ENCODE results near the gene ANKRD36B.
"Not testable (repeated sequence)": the region's sequence is repeated elsewhere in the genome, so short reads cannot be mapped to it uniquely, and the experiment has no call there.

The ANKRD36B gene

DNA sequence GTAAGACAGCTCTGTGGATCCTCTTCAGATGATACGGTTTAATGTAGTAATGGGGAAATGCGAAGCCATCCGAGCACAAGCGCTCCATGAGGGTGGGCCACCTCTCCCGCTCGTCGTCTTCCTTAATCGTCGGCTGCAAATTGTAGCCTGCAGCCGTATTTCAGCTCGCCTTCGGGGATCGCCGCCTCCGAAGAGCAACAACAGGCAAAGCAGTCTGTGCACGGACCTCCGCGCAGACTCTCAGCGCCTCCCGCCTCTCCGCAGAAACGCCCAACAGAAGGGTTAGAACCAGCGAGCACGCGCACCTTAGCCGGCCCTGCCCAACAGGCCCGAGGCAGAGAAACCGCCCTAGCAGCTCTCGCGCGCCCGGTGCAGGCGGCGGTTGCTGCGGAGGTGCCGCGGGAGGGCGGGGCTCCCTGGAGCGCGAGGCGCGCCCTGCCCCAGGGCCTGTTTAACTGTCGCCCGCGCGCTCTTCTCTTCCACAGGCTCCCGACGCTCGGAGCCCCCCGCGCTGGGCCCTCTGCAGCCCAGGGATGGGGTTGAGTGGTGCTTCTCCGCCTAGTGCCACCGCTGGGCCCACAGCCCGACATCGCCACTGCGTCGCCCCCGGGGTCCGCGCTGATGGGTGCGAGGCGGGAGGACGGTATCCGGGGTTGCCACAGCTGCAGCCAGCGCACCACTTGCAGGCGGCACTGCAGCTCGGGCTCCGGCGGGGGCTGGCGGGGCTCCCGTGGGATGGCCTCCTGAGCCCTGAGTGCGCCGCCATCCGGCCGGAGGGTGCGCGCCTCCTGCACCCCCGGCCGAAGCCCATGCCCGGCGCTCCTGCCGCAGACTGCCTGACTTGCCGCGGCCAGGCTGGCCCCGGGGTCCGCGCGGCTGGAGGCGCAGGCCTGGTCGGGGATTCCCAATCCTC is at the start of gene ANKRD36B:
Gene ANKRD36B, minus strand, starts transcription at position 280 of the 913 bp plus-strand sequence. Its CDS starts 192 bp downstream, at position 88.
- peak; percentile 16 to 35 for DNase-seq (ENCODE audit: low read depth in 2 of 2, low spot score in 1 of 2)

DNA sequence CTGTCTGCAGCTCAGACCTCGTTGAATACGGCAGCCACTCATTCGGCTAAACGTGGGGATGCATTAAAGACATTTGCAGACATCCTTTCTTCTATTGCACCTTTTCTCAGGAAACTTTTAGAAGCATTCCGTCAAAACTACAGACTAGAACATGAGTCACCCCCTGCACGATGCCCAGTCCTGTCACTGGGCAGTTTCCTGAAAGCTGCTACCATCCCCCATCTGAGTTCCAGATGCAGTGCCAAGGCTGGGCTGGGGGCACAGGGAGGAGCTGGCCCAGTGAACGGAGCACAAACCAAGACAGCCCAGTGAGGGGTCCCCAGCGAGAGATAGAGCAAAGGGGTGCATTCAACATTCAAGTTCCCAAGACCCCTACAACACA is 36.4 kb upstream of the ANKRD36B start:
- not testable (repeated sequence) for DNase-seq (ENCODE audit: low read depth in 2 of 2, low spot score in 1 of 2)

DNA sequence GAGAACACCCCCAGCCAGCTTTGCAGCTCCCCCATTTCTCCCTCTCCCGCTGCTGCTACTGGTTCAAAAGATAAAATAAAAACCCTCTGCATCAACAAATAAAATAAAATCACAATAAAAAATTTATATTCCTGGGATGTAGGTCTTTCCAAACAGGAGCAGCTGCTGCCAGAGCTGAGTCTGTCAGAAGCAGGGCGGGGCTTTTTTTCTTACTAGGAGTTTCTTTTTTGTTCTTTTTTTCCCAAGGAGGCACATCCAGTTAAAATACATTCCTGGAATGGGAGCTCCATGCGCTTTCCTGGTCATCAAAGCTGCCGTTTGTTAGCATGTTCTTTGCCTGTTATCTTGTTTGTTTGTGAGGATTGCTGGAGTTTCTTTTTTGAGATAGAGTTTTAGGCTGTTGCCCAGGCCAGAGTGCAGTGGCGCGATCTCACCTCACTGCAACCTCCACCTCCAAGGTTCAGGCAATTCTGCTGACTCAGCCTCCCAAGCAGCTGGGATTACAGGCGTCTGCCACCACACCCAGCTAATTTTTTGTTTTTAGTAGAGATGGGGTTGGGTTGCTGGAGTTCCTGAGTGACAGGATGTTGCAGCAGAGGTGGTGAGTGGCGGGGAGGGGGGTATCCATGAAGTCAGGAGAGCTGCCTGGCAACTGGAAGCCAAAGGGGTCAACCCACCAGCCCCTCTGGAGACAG is 35.8 kb upstream of the ANKRD36B start:
- not testable (repeated sequence) for DNase-seq (ENCODE audit: low read depth in 2 of 2, low spot score in 1 of 2)

DNA sequence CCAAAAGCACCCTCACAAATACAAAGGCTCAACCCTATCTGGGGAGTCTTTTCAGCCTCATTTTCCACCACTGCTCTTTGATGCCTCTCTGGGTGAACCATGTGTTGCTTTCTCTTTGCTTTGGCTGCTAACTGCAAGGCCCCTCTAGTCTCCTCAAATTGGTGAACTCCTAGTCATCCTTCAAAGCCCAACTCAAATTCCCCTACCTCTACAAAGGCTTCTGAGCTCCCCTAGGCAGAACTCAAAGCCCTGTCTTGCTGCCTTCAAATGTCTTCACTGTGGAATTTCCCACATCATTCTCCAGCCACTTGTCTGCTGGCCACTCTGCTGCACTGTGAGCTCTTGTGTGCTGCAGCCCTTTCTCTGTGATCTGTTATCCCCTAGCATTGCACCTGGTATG is 33.3 kb upstream of the ANKRD36B start:
- not testable (repeated sequence) for DNase-seq (ENCODE audit: low read depth in 2 of 2, low spot score in 1 of 2)

DNA sequence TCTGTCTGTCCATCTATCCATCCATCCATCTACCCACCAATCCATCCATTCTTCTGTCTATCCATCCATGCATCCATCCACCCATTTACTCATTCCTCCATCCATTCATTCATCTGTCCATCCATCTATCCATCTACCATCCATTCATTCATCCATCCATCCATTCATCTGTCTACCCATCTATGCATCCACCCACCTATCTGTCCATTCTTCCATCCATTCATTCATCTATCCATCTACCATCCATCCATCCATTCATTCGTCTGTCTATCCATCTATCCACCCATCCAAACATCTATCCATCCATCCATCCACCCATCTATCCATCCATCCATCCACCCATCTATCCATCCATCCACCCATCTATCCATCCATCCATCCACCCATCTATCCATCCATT is 30.8 kb upstream of the ANKRD36B start:
- not testable (repeated sequence) for DNase-seq (ENCODE audit: low read depth in 2 of 2, low spot score in 1 of 2)

DNA sequence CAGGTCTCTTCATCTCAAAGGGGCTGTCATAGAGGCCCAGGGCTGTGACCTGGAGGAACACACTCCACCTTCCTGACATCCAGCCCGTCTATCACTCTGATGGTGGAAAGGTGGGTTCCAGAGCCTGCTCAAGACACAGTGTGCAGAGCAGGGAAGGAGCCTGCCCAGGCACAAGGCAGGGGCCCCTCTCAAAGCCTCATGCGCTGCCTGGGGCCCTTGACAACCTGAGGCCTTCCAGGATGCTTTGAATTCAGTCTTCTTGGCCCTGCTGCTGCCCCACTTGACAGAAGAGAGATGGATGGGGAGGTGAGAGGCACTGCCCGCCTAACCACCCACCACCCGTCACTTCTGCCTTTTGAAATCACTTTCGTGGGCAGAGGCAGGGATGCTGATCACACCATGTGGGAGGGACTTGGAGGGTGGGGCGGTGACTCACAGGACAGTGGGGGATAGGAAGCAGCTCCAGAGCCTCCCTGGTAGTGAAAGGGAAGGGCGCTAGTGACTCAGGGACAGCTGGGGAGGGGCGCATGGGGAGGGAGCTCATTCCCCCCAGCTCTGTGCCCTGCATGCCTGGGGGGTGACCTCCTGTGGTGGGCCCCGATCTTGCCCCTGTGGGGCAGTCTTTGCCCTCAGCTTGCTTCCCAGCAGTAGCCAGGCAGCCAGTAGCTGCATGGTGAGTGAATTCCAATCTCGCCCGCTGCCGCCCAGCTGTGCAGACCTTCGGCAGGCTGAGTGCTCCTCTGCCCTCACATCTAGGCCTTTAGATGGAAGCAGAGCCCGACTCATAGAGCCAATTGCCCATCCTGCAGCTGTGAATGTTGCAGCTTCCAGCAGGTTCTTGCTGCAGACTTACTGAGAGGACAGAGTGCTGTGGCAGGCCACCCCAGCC is 29.5 kb upstream of the ANKRD36B start:
- not testable (repeated sequence) for DNase-seq (ENCODE audit: low read depth in 2 of 2, low spot score in 1 of 2)

DNA sequence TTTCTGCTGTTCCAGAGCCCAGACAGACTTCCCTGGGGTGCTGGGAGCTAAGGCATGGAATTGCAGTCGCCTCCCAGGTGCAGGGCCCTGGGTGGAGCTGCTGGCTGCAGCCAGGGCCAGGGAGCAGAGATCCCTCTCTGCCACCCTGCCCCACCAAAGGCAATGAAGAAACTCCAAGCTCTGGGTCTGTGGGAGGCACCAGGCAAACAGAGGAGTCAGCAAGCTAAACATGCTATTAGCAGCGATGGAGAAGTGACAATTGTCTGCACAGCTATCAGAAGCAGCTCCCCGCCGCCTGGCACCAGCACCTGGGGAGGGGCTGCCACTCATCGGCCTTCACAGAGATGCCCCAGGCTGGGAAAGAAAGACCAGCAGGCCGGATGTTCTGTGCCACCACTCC is 28.2 kb upstream of the ANKRD36B start:
- DNase-seq (ENCODE audit: low read depth in 2 of 2, low spot score in 1 of 2): no peak

DNA sequence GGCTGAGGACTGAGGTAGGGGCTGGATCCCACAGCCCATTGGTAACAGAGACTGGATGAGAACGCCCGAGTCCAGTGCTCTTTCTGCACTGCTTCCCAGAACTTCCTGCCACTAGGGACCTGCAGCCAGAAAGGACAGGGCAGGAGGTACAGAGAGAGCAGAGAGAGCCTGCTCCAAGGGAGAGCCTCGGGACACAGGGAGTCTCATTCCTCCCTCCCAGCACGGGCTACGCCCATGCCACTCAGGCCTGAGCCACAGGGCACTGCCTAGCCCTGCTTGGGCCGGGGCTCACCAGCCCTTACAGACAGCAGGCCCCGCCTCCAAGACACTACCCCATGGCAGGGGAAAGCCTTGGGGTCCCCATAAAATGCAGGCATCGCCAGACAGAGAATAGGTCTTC is 26.1 kb upstream of the ANKRD36B start:
- not testable (repeated sequence) for DNase-seq (ENCODE audit: low read depth in 2 of 2, low spot score in 1 of 2)

DNA sequence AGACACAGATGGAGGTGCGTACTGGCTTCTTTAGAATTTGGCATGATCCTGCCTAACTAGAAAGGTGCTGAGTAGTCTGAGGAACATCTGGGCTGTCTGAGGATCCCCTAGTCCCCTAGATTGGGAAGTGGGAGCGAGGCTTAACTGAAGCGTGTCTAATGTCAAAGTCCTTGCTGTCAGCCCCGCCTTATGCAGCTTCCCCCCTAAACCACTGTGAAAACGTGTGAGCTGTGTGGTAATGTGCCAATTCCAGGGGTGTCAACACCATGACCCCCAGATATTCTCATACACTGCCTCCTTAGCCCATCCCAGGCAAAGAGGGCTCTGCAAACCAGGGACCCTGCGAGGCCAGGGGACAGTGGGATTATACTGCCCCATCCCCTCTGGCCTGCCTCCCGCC is 22.2 kb upstream of the ANKRD36B start:
- DNase-seq (ENCODE audit: low read depth in 2 of 2, low spot score in 1 of 2): not testable (repeated sequence)

DNA sequence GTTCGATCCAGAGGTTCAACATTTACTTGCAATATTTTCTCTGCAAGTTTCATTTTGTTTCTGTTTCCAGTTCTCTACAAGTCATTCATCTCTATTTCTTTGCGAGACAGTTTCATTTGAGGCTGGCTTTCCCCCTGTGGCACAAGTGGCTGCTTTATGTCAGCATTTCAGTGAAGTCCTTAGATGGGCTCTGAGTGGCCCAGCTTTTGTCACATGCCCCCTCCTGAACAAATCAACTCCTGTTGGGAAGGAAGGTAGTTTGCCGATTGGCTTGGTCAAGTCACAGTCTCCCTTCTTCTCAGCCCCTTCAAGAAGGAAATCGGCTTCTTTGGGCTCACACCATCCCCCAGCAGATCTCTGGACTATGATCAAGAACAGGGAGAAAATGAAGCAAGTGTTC is 19.1 kb upstream of the ANKRD36B start:
- DNase-seq (ENCODE audit: low read depth in 2 of 2, low spot score in 1 of 2): not testable (repeated sequence)

DNA sequence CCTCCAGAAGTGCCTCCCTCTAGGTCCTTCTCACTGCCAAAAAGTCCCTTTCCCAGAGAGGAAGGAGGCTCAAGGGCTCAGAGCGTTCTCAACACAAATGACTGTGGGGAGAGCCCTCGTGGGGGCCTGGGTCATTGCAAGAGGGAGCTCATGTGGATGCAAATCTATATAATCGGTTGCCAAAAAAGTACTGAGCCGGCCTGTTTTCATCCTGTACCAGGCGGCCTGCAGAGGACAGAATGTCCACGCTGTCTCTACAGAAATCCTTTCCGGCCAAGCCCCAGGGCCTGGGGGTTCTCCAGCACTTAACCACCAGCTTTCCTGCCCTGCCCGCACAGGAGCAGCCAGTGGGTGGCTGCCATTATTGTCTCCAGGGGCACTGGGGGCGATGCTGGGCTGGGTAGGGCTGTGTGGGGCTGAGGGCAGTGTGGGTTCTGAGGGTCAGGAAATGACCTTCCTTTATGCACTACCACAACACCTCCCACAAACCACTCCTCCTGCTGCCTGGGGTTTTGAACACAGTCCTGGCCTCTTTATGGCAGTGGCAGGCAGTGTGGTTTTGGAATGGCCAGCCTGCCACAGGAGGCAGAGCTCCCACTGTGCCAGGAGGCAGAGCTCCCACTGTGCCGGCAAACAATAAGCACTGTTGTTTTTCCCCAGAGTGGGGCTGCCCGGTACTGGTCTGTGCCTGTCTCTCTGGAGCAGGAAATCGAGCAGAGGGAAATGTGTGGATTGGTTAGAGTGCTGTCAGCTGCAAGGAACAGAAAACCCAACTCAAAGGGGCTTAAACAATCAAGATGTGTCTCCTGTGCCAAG is 16.1 kb upstream of the ANKRD36B start:
- not testable (repeated sequence) for DNase-seq (ENCODE audit: low read depth in 2 of 2, low spot score in 1 of 2)

DNA sequence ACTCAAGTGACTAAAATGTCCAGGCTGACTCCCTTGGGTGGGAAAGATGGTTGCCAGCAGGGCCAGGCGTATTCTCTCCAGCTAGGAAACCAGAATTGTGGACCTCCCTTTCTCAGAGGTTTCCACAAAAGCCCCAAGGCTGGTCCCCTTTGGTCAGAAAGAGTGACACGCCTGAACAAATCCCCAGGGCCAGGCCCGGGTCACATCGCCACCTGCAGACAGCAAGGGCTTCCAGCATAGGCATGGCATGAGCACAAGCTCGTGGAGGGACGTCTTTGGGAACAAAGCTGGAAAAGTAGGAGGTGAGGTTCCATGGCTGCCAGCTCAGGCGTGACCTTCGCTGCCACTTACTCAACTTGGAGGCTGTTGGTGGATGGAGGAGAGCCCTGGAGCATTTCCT is 15.4 kb upstream of the ANKRD36B start:
- DNase-seq (ENCODE audit: low read depth in 2 of 2, low spot score in 1 of 2): not testable (repeated sequence)

DNA sequence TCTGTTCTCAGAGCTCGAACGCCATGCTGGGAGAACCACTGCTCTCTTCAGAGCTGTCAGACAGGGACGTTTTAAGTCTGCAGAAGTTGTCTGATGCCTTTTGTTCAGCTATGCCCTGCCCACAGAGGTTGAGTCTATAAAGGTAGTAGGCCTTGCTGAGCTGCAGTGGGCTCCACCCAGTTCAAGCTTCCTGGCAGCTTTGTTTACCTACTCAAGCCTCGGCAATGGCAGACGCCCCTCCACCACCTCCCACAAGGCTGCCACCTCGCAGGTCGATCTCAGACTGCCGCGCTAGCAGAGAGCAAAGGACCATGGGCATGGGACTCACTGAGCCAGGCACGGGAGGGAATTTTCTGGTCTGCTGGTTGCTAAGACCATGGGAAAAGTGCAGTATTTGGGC is 11.9 kb upstream of the ANKRD36B start:
- not testable (repeated sequence) for DNase-seq (ENCODE audit: low read depth in 2 of 2, low spot score in 1 of 2)

DNA sequence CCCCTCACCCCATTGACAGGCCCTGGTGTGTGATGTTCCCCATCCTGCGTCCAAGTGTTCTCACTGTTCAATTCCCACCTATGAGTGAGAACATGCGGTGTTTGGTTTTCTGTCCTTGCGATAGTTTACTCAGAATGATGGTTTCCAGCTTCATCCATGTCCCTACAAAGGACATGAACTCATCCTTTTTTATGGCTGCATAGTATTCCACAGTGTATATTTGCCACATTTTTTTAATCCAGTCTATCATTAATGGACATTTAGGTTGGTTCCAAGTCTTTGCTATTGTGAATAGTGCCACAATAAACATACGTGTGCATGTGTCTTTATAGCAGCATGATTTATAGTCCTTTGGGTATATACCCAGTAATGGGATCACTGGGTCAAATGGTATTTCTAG is 6.5 kb upstream of the ANKRD36B start:
- not testable (repeated sequence) for DNase-seq (ENCODE audit: low read depth in 2 of 2, low spot score in 1 of 2)

DNA sequence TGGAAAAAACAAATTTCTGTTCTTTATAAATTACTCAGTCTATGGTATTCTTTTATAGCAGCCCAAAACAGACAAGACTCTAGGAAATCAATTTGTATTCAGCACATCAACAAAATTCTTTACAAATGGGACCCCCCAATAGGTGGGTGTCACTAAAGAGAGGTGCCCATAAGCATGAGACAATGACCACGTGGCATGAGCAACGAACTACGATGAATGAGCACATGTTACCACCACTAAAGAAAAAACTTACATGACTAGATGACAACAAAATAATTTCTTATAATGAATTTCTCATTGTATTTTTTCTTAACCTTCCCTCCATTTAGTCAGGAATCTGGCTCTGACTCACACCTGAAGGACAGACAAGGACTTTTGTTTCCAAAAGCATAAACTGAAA is 3.8 kb upstream of the ANKRD36B start:
- not testable (repeated sequence) for DNase-seq (ENCODE audit: low read depth in 2 of 2, low spot score in 1 of 2)

DNA sequence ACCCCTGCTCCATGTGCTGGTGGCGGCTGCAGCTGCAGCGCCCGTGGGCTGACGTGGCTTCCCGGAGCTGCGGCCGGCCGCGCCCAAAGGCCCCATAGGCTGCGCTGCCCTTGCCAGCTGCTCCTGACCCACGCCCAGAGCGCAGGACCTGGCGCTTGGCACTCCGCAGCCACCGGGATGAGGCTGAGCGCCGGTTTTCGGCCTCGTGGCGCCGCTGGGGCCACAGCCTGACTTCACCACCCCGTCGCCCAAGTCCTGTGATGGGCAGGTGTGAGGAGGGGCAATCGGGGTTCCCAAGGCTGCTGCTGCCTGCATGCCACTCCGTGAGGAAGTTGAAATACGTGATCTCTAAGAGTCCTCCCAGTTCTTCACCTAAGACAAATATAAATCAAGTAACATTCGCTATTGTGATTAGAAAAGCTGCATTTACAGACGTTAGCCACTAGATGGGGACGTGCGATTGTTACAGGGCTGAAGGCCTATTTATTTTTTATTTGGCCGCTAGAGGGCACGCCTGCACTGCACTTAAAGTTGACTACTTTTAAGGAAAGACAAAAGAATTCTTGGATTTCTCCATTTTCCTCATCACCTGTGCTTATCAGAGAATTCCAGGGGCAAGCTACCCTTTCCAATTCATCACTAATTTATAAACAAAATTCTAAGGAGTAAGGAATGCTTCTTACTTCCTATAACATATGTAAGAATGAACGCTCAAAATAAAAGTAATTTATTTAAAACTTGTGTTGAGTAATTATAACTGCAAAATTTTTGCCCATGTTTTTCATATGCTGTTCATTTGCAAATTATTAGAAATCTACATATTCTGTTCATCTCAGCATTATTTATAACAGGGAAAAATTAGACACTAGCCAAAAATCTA is 1.1 kb upstream of the ANKRD36B start:
- DNase-seq (ENCODE audit: low read depth in 2 of 2, low spot score in 1 of 2): peak; percentile 33 to 62

DNA sequence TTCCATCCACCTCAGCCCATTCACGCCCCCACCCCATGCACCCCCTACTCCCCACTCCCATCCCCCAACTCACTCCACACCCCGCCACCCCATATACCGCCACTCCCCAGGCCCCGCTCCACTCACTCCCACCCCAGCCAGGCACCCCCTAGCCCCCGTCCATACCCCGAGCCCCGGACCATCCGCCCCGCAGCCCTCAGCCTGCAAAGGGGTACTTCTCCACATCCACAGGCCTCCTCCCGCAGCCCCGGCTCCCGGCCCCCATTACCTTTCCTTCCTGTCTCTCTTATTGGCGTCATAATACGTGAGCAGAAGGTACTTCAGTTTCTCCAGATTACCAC is 450 bp downstream of the ANKRD36B start:
- not testable (repeated sequence) for DNase-seq (ENCODE audit: low read depth in 2 of 2, low spot score in 1 of 2)

DNA sequence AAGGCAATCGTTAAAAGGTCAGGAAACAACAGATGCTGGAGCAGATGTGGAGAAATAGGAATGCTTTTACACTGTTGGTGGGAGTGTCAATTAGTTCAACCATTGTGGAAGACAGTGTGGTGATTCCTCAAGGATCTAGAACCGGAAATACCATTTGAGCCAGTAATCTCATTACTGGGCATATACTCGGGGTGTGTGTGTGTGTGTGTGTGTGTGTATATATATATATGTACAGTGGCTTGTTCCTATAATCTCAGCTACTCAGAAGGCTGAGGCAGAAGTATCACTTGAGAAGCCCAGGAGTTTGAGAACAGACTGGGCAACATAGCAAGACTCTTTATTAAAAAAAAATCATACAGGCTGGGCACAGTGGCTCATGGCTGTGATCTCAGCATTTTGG is 24.0 kb downstream of the ANKRD36B start:
- not testable (repeated sequence) for DNase-seq (ENCODE audit: low read depth in 2 of 2, low spot score in 1 of 2)

DNA sequence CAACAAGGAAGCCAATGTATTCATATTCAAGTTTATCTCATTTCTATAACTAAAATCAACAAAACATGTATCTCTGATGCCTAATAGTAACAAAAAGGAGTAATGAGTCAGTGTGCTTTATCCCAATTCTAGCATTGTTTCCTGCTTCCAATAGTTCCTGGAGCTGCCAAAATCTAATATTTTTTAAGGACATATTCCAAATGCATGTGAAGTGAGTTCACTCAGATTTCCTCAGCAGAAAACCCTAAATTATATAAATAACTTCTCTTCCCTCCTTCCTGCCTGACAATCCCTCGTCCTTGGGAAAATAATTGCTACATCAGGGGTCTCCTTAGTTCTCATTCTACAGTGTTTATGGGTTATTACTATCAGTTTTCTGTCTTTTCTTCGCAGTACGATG is 37.3 kb downstream of the ANKRD36B start:
- DNase-seq (ENCODE audit: low read depth in 2 of 2, low spot score in 1 of 2): not testable (repeated sequence)
